Stomach (tissue), 4 donors: ENCODE measurements around the gene GAD2.

Experiments
- CTCF ChIP-seq, 7 experiments: fragments of 450-650 bp in 4 of 7; fragments of 200-600 bp in 3 of 7; sonication (generic) in 3 of 7; IDR thresholded peaks; one replicate each; pipeline ENCODE4 v1.5.1; 2016 to 2019; ENCODE audit warnings: antibody characterized with exemption in 7 of 7, control low read depth in 2 of 7, mild to moderate bottlenecking in 1 of 7
- EP300 ChIP-seq: sonication (generic); formaldehyde crosslinking; IDR thresholded peaks from one replicate; pipeline ENCODE4 v1.6.1; 2017; ENCODE audit warnings: antibody characterized with exemption

DNA sequence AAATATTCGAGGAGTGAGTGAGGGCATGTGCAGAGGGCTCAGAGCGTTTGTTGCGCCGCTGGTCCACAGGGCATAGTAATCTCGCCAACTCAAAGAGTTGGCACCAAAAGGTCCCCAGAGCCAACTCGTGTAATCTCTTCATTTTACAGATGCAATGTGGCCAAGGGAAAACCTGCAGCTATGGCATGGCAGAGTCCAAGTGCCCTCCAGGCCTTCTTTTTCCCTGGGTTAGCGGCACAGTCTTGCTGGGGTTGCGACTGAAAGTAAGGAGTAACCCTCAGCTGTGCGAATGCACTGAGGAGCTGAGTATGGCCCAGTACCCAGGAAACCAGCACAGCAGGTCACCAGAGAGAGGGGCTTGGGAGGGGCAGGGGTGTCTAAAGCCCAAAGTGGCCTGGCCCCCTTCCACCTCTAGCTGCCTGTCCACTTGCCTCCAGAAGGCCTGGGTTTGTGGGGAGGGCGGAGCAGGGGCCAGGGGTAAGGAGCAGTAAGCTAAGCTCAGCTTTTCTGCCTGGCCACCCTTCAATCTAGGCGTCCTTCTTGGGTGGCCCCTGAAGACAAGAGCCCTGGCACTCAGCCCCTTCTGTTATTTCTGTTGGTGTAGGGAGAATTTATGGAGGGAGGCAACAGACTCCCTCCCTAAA is 3.3 kb upstream of the GAD2 start:
- TF ChIP-seq CTCF (IDR thresholded peaks at IDR 0.05): no peak
- TF ChIP-seq EP300: no peak
